HepG2 (cell line): Measurements from ENCODE around the gene TCF23. TPM values are rescaled to one million over a fixed set of nuclear protein-coding genes. Genes with fewer than 3 reads are reported as not detected.
"Not testable (repeated sequence)": the region's sequence is repeated elsewhere in the genome, so short reads cannot be mapped to it uniquely, and the experiment has no call there.

Experiments used
- ATAC-seq: fragments of 200-7000 bp; cut with Tn5 transposase; 3 replicates; pipeline ENCODE4 v1.9.1; 2020; ENCODE audit warnings: mild to moderate bottlenecking, moderate library complexity
- BruUV-seq: library from RNA; stranded (reverse); fragments of 400-500 nt; replicated peaks from 2 replicates; lab custom pipeline; 2021; lab: Mats Ljungman, UMichigan
- CTCF ChIA-PET: fragments of 300-600 bp; formaldehyde crosslinking; extraction: SDS; loops from one replicate; lab custom pipeline; 2021; ENCODE audit warnings: low total read pairs, inconsistent platforms, low intra/inter-chr PET ratio; lab: Yijun Ruan, JAX
- POLR2A ChIA-PET: fragments of 350-600 bp; sonication (Branson Sonifier 250); formaldehyde crosslinking; loops from one replicate; lab custom pipeline; 2020; ENCODE audit warnings: antibody characterized with exemption, inconsistent platforms; lab: Yijun Ruan, JAX
- DNase-seq: peaks from one replicate; pipeline ENCODE4 v3.0.0-alpha.2; 2015; ENCODE audit warnings: low spot score
- FAIRE-seq: peaks from 3 replicates; lab custom pipeline; 2011; peaks lifted over from hg19 to GRCh38; lab: Jason Lieb, UNC
- H2AFZ ChIP-seq: one replicate; pipeline ENCODE4 v1.6.1; 2011; ENCODE audit warnings: low read length, inconsistent platforms
- H3K27ac ChIP-seq: fragments of 300-600 bp; 3 replicates; pipeline ENCODE4 v1.8.0; 2011; ENCODE audit warnings: mixed run types, mild to moderate bottlenecking, mixed read lengths, low read length, inconsistent platforms; ENCODE audit not compliant: insufficient read depth; ENCODE audit errors: extremely low read length
- H3K27me3 ChIP-seq, 2 experiments: fragments of 200-600 bp in 1 of 2; 2 replicates in 1 of 2; 3 replicates in 1 of 2; pipeline versions ENCODE4 v1.6.0 to v1.8.0; 2011; ENCODE audit warnings: low read length in 2 of 2, mild to moderate bottlenecking in 2 of 2, moderate library complexity in 2 of 2, inconsistent platforms in 1 of 2; ENCODE audit not compliant: insufficient read depth in 2 of 2, control insufficient read depth in 1 of 2
- H3K36me3 ChIP-seq, 2 experiments: fragments of 200-600 bp in 1 of 2; replicated peaks in 1 of 2; 2 replicates in 1 of 2; 3 replicates in 1 of 2; pipeline versions ENCODE4 v1.5.1 to v1.8.0; 2011; ENCODE audit warnings: low read length in 2 of 2, inconsistent platforms in 1 of 2; ENCODE audit not compliant: insufficient read depth in 2 of 2, control insufficient read depth in 1 of 2
- H3K4me1 ChIP-seq: 2 replicates; pipeline ENCODE4 v1.5.1; 2012; ENCODE audit warnings: low read length, inconsistent platforms; ENCODE audit not compliant: insufficient read depth
- H3K4me2 ChIP-seq: 2 replicates; pipeline ENCODE4 v1.6.0; 2011; ENCODE audit warnings: low read depth, low read length, inconsistent platforms
- H3K4me3 ChIP-seq, 3 experiments: fragments of 200-600 bp in 1 of 3; sonication (generic), shearing (Covaris generic) in 1 of 3; replicated peaks in 1 of 3; 2 replicates each; pipeline ENCODE4 v1.5.1; 2011 to 2016; ENCODE audit warnings: low read length in 3 of 3, inconsistent platforms in 2 of 3, low read depth in 2 of 3, mild to moderate bottlenecking in 2 of 3, control low read depth in 1 of 3, mixed read lengths in 1 of 3; ENCODE audit not compliant: insufficient read depth in 1 of 3
- H3K79me2 ChIP-seq: one replicate; pipeline ENCODE4 v1.6.1; 2011; ENCODE audit warnings: low read length, inconsistent platforms; ENCODE audit not compliant: insufficient read depth
- H3K9ac ChIP-seq: 2 replicates; pipeline ENCODE4 v1.6.0; 2011; ENCODE audit warnings: mild to moderate bottlenecking, low read depth, low read length, inconsistent platforms; ENCODE audit not compliant: insufficient read depth
- H3K9me3 ChIP-seq: 2 replicates; pipeline ENCODE4 v1.5.1; 2012; ENCODE audit warnings: mild to moderate bottlenecking, low read length
- H4K20me1 ChIP-seq: 2 replicates; pipeline ENCODE4 v1.6.0; 2011; ENCODE audit warnings: inconsistent platforms, mild to moderate bottlenecking, low read length, moderate library complexity; ENCODE audit not compliant: insufficient read depth
- ATF4 ChIP-seq, 2 experiments: fragments of 450-650 bp in 1 of 2; sonication (generic) in 1 of 2; formaldehyde crosslinking; IDR thresholded peaks; 2 replicates each; pipeline versions ENCODE4 v1.5.0 to v1.8.0; 2020 to 2022; ENCODE audit warnings: mild to moderate bottlenecking in 1 of 2, missing genetic modification reagents in 1 of 2
- DBP ChIP-seq: sonication (generic); formaldehyde crosslinking; IDR thresholded peaks from 2 replicates; pipeline ENCODE4 v1.4.0; 2020; ENCODE audit warnings: missing genetic modification reagents; ENCODE audit errors: not compliant biosample characterization
- DPF2 ChIP-seq: sonication (generic); formaldehyde crosslinking; IDR thresholded peaks from 2 replicates; pipeline ENCODE4 v1.4.0; 2020; ENCODE audit warnings: mild to moderate bottlenecking, low read depth, missing genetic modification reagents, borderline replicate concordance
- FOXO1 ChIP-seq: sonication (generic); formaldehyde crosslinking; IDR thresholded peaks from 2 replicates; pipeline ENCODE4 v1.4.0; 2020; ENCODE audit warnings: missing genetic modification reagents
- IRF2 ChIP-seq: IDR thresholded peaks from 2 replicates; pipeline ENCODE4 v1.6.1; 2018; ENCODE audit warnings: missing genetic modification reagents, missing compliant biosample characterization
- MAFK ChIP-seq, 2 experiments: IDR thresholded peaks in 1 of 2; conservative IDR thresholded peaks in 1 of 2; 2 replicates each; pipeline ENCODE4 v1.6.1; 2011; ENCODE audit warnings: improper control_type of control experiment in 2 of 2, low read length in 2 of 2
- NCOA5 ChIP-seq: sonication (generic); formaldehyde crosslinking; IDR thresholded peaks from 2 replicates; pipeline ENCODE4 v1.4.0; 2020; ENCODE audit warnings: missing genetic modification reagents
- NR2C2 ChIP-seq: sonication (generic); formaldehyde crosslinking; IDR thresholded peaks from 2 replicates; pipeline ENCODE4 v1.4.0; 2020; ENCODE audit warnings: missing genetic modification reagents, mild to moderate bottlenecking, moderate library complexity, borderline replicate concordance
- POGZ ChIP-seq: sonication (generic); formaldehyde crosslinking; IDR thresholded peaks from 2 replicates; pipeline ENCODE4 v1.4.0; 2020; ENCODE audit warnings: mild to moderate bottlenecking, missing genetic modification reagents
- SMAD3 ChIP-seq: sonication (generic); formaldehyde crosslinking; IDR thresholded peaks from 2 replicates; pipeline ENCODE4 v1.4.0; 2020; ENCODE audit warnings: missing genetic modification reagents
- SRY ChIP-seq: sonication (generic); formaldehyde crosslinking; IDR thresholded peaks from 2 replicates; pipeline ENCODE4 v1.8.0; 2022; ENCODE audit warnings: mild to moderate bottlenecking, missing genetic modification reagents
- TBX3 ChIP-seq: fragments of 450-650 bp; IDR thresholded peaks from 2 replicates; pipeline ENCODE4 v1.6.1; 2017; ENCODE audit warnings: antibody characterized with exemption, mild to moderate bottlenecking, inconsistent platforms, borderline replicate concordance
- XRCC5 ChIP-seq: fragments of 200-400 bp; formaldehyde crosslinking; optimal IDR thresholded peaks from 2 replicates; pipeline ENCODE3; 2017; ENCODE audit warnings: mild to moderate bottlenecking, low read length
- ZNF501 ChIP-seq: sonication (generic); formaldehyde crosslinking; IDR thresholded peaks from 2 replicates; pipeline ENCODE4 v1.5.1; 2020; ENCODE audit warnings: mild to moderate bottlenecking, moderate library complexity, missing genetic modification reagents
- ZNF7 ChIP-seq: IDR thresholded peaks from 2 replicates; pipeline ENCODE4 v1.6.1; 2016; ENCODE audit warnings: missing biosample characterization, missing genetic modification reagents
- ZSCAN31 ChIP-seq: sonication (generic); formaldehyde crosslinking; IDR thresholded peaks from 2 replicates; pipeline ENCODE4 v1.5.0; 2020; ENCODE audit warnings: low read depth, mild to moderate bottlenecking, missing genetic modification reagents
- WGBS: methylation state at CpG from one replicate; pipeline ENCODE4 v1.1.6; 2017; ENCODE audit warnings: low lambda C conversion rate; 5-methylcytosine and 5-hydroxymethylcytosine counted together
- in situ Hi-C: cut with HindIII; loops from 2 replicates; pipeline ENCODE4 v1.10.0; 2017; ENCODE audit warnings: low pct_unique_long_range_greater_than_20kb; ENCODE audit not compliant: extremely low pct_ligation_motif_present
- intact Hi-C: fragments of 100-400 bp; cut with micrococcal nuclease; formaldehyde crosslinking; loops from one replicate; pipeline ENCODE4 v1.10.0; 2022; ENCODE audit not compliant: unreplicated experiment
- polyA plus RNA-seq, 8 experiments: library from polyadenylated mRNA; depleted of rRNA in 3 of 8; stranded (reverse) in 7 of 8; unstranded in 1 of 8; fragments of >200 nt; fragmentation: Illumina TruSeq in 4 of 8; extraction: Trizol in 4 of 8; gene quantifications; 2 replicates each; pipeline versions ENCODE4 v1.2.1 to v1.2.3, GENCODE V29; 2011 to 2016; ENCODE audit warnings: low read depth in 4 of 8, missing spikeins in 1 of 8, mixed read lengths in 1 of 8; ENCODE audit not compliant: insufficient read depth in 1 of 8
- total RNA-seq, 5 experiments: library from RNA; depleted of rRNA; stranded (reverse); fragments of >200 nt; fragmentation: Illumina TruSeq; extraction: Trizol; gene quantifications; 2 replicates each; pipeline ENCODE4 v1.2.3, GENCODE V29; 2016; ENCODE audit warnings: low read depth in 1 of 5

TCF23 gene
- total and polyA plus RNA-seq, 2 of the 13 experiments (the other 11 are each of a cell fraction or from before 2014, with no cell fraction given): 0.02 to 1.4 TPM

GRCh38 chr2:27194538-27195354, 45.9 kb downstream of the TCF23 start (continued):
- TF ChIP-seq ZSCAN31 (CRISPR knock-in tag) (no peak), POGZ (CRISPR knock-in tag) (0 out of 2 replicates have a peak, but pooled peaks have one; percentile 37), TBX3 (peak; percentile 95), DPF2 (CRISPR knock-in tag) (peak; percentile 28; the same call in 1 of the 2 replicates), XRCC5 (no peak), MAFK (conservative IDR thresholded peaks at IDR 0.05 in 1 of 2, IDR thresholded peaks at IDR 0.05 in 1 of 2; ENCODE audit: low read length in 2 of 2) (no peak), IRF2 (CRISPR knock-in tag) (no peak), ZNF7 (CRISPR knock-in tag) (no peak), SMAD3 (CRISPR knock-in tag) (peak; percentile 19; the same call in 1 of the 2 replicates), SRY (no peak), DBP (CRISPR knock-in tag) (no peak), ZNF501 (CRISPR knock-in tag) (peak; percentile 25), ATF4 (CRISPR knock-in tag; IDR thresholded peaks at IDR 0.05) (peak in 1 of 2 experiments; percentile 85; a peak in 2 of 4 replicates), NCOA5 (no peak), NR2C2 (CRISPR knock-in tag) (no peak), FOXO1 (CRISPR knock-in tag) (peak; percentile 35; the same call in 1 of the 2 replicates)

GRCh38 chr2:27195799-27196198, 47.0 kb downstream of the TCF23 start:
- ATAC-seq, H2AFZ ChIP-seq, H3K9ac ChIP-seq, FAIRE-seq, H3K27me3 ChIP-seq, H3K9me3 ChIP-seq, H3K36me3 ChIP-seq, H3K27ac ChIP-seq, intact Hi-C loops, DNase-seq, CTCF ChIA-PET, H3K79me2 ChIP-seq, BruUV-seq, H3K4me3 ChIP-seq, H4K20me1 ChIP-seq, H3K4me2 ChIP-seq: not testable (repeated sequence)
- in situ Hi-C loops: loop anchor here (5.0 kb wide), 1 partner anchor 98 kb away; no protein-coding TSS in a partner anchor
- 93% methylated on average over 3 of the region's 3 CpGs for WGBS
- POLR2A ChIA-PET: interaction anchor here (1.6 kb wide), 1 partner anchor 109 kb away, joined by 4 read pairs; the partner anchor contains the start of gene KHK
- H3K4me1 ChIP-seq: peaks cover 34% of the 10 kb centered on the region
